GM19372 (cell line): ENCODE data around the gene HOXD4.

ENCODE experiments used
- ATAC-seq: cut with Tn5 transposase; IDR thresholded peaks from one replicate; pipeline ENCODE4 v1.9.1; 2021; ENCODE audit warnings: mild to moderate bottlenecking, low read depth, moderate library complexity; ENCODE audit not compliant: unreplicated experiment

HOXD4 gene

DNA sequence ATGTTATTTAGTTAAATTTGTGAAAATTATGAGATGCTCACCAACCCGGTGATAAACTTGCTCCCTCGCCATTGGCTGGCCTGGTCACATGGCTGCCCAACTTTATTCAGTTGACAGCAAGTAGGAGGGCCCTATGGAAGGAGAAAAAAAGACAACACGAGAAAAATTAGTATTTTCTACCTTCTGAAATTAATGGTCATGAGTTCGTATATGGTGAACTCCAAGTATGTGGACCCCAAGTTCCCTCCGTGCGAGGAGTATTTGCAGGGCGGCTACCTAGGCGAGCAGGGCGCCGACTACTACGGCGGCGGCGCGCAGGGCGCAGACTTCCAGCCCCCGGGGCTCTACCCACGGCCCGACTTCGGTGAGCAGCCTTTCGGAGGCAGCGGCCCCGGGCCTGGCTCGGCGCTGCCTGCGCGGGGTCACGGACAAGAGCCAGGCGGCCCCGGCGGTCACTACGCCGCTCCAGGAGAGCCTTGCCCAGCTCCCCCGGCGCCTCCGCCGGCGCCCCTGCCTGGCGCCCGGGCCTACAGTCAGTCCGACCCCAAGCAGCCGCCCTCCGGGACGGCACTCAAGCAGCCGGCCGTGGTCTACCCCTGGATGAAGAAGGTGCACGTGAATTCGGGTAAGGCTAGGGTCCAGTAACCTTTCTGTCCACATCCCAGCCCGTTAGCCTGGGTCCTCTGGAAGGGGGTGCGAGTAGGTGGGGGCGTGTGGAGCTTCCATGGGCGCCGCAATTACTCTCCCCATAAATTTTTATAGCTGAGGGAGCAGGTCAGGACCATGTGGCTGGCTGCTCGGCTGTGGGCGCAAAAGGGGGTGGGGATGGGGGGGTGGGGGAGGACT lies at the start of gene HOXD4:
TSS of gene HOXD4 (plus strand) at position 109 of the 846 bp plus-strand sequence. CDS start at position 193, 84 bp downstream.
- no peak for ATAC-seq

DNA sequence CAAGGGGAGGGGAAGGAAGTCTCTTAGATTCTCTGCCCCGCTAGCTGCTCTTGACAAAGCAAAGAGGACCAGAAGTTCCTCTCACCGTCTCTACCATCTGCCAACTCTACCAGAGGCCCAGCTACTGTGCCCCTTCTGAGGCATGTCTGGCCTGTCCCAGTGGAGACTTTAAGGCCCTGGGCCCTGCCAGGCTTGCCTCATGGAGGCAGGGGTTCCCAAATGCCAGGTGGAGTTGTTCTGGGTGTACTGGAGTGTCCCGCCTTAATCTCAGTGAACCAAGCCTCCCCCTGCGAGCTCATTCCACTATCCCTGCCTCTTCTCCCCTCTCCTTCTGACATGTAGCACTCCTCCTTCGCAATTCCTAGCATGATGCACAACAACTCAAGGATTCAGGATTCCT lies 49.5 kb upstream of the HOXD4 start:
- no peak for ATAC-seq

DNA sequence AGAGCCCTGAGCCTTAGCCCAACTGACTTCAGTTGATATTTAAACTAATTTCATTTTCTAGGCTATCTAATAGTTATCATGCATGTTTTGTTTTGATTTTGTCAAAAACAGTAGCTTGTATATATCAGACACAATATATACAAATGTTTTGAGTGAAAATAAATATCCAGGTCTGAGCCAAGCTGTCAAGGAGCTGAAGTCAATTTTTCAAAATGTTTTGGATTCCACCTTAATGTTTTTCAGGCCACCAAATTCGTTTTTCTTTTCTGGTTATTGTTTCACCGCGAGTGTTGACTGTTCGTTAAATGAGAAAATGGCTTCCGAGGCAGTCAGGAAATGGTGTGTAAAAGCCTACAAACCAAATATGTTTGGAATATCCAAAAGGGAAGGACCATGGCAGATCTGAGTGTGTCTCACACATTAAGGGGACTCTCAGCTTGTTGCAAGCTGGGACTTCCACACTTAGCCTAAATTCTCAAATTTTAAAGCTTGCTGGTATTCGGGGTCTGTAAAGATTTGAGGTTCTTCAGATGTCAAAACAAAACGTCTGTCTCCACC lies 49.0 kb upstream of the HOXD4 start:
- no peak for ATAC-seq

DNA sequence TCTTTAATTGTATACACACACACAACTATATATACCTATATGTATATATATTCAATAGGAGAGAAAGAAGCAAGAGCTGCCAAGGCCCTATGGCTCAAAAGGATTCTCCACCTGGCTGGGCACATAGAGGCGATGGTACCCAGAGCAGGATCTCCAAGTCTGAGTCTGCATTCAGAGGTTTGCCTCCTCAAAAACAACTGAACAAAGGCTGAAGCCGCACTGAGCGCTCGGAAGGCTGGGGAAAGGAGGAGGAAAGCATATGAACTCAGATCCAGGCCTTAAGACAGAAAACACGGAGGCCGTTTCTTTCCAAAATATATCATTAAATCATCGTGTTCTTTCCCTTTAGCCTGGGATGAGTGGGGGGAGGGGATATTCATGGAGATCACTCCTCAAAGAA lies 48.2 kb upstream of the HOXD4 start:
- ATAC-seq: no peak

DNA sequence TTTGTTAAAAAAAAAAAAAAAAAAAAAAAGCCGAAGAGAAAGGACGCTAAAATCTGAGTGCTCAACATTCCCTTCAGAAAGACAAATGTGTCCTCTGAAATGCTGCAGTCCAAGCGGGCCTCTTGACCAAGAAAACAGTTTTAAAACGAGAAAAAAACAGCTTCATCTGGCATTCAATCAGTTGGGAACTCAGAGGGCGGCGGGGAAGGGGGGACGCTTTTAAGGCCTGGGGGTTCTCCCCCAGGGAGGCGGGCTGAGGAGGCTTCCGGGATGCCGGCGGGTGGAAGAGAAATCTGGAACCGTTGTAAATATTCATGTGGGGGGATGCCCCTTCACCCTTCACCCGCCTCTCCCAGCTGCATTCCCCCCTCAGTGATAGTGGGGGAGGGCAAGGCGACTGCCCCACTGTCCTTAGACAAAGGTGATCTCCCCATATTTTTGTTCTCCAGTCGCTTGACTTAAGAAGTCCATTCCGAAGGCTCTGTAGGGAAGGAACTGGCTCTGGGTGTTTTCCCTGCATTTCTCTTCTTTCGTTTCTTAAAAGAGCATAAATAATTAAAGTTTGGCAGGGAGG lies 47.5 kb upstream of the HOXD4 start:
- ATAC-seq: no peak

DNA sequence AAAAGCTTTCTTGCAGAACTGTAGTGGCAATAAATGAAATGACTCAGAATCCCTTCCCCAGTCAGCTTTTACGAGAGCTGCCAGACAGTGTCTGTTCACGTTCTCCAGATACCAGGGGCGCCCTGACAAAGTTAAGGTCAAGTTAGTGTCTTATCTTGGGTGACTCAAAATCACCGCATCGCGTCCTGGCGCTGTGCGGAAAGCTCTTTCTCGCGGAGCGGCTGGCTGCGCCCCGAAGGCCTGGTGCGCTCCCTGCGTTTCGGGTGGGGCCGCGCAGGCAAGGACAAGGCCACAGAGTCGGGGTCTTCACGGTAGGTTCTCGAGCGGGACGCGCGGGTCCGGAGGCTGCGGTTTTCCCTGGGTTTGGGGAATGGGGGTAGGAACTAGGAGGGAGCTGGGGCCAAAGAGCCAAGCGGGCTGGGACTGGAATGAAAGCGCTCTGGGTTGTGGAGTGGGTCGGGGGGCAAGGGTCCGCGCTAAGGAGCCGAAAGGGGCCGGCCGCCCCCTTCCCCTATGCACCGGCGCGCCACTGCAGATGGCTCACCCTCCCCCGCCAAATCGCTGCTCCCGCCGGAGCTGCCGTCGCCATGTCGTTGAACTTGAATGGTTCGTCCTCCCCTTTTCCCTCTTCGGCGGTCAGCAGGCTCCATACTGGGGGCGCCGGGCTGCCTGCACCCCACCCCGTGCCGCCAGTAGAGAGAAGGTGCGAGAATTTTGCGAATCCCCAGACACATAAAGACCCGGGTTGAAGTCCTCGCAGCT lies 46.9 kb upstream of the HOXD4 start:
- ATAC-seq: no peak

DNA sequence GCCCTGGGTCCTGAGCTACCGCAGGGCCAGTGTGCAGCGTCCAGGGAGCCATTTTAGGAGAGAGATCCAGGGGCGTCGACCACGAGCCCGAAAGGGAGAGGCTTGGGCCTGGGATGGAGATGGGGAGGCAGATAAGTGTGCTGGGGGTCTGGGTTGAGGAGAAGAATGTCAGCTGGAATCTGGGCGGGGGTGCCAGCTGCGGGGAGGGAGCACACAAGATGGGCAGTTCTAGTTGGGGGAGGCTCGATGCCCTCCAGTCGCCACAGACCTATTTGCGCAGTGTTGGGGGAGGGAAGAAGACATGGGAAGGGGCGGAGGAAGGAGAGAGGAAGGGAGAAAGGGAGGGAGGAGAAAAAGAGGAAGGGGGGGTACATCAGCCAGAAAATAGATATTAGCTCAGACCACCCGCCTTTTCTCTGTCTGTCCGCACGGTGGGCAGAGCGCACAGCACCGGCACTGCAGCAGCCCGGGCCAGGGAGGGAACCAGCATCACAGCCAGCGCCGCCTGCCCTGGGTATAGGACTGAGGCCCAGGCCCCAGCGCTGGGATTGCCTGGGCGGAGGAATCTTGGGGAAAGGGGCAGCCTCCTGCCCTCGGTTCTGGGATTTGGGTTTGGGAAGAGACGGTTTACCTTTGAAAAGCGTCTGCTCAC lies 46.1 kb upstream of the HOXD4 start:
- no peak for ATAC-seq

DNA sequence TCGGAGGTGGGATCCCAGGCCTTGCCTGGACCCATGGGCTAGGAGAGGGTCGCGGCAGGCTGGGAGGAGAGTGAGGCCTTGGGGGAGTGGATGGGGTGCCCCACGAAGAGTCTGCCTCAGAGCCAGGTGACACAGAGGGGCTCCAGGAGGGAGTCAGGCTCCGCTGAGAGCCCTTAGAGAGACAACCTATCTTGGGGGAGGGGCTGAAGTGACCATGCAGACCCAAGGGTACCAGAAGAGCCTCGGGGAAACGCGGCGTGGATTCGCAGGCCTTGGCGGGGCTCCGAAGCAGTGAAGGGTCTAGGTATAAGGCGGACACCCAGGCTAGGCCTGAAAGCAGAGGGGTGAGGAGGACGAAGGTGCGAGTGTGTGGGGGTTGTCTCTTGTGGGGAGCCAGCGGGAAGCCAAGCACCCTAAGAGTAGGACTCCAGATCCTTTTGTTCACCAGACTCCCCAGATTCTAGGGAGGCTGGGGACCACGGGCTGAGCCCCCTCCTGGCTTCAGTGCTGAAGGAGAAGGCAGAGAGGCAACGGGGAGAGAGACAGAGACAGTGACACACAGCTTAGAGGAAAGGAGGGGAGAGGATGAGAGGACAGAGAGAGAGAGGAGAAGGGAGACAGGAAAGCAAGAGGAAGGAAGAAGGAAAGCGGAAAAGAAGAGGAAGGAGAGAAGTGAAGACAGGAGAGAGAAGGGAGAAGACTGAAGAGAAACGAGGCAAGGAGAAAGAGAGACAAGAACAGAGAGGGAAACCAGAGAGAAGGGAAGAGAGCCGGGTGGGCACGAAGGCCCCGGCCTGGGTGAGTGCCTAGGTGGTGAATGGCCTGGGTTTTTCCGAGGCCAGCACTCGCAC lies 45.4 kb upstream of the HOXD4 start:
- ATAC-seq: no peak

DNA sequence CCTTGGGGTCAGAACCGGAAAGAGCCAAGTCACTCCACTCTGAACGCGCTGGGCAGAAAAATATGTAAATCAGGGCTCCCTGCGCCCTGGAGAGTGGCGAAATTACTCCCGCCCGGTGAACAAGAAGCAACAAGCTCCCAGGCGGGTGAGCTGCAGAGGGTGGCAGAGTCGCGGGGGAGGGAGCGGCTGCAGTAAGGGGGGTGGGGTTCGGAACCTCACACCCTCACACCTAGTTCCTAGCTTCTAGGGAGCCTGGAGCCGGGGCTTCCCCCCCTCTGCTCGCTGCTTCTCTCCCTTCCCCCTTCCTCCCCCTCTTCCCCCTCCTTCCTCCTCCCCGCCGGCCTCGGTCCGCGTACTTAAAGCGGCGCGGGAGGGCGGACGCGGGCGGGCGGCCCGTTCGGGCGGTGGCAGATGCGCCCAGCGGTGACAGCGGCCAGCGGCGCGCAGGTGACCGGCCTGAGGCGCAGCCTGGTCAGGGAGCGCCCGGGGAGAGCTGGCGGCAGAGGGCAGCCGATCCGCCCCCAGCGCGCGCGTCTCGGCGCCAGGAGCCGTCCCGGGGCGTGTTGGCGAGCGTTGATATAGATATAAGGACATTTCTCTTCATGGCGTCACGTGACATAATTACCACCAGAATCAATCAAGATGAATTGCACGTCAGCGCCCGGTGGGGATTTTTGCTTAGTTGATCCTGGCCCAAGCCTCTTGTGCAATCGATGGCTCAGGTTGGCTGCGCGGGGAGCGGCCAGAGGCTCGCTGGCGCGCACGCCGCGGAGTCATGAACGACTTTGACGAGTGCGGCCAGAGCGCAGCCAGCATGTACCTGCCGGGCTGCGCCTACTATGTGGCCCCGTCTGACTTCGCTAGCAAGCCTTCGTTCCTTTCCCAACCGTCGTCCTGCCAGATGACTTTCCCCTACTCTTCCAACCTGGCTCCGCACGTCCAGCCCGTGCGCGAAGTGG lies 44.5 kb upstream of the HOXD4 start, which contains the start of gene HOXD11:
TSS of gene HOXD11 (plus strand) at position 700 of the 959 bp plus-strand sequence. CDS start at position 776, 76 bp downstream.
- ATAC-seq: no peak

DNA sequence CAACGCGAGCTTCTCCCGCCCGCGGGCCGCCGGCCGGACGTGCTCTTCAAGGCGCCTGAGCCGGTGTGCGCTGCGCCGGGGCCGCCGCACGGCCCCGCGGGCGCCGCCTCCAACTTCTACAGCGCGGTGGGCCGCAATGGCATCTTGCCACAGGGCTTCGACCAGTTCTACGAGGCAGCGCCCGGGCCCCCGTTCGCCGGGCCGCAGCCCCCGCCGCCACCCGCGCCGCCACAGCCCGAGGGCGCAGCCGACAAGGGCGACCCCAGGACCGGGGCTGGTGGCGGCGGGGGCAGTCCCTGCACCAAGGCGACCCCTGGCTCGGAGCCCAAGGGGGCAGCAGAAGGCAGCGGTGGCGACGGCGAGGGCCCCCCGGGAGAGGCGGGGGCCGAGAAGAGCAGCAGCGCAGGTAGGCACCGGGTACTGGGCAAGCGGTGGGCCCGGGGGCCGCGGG lies 43.6 kb upstream of the HOXD4 start:
- ATAC-seq: no peak

DNA sequence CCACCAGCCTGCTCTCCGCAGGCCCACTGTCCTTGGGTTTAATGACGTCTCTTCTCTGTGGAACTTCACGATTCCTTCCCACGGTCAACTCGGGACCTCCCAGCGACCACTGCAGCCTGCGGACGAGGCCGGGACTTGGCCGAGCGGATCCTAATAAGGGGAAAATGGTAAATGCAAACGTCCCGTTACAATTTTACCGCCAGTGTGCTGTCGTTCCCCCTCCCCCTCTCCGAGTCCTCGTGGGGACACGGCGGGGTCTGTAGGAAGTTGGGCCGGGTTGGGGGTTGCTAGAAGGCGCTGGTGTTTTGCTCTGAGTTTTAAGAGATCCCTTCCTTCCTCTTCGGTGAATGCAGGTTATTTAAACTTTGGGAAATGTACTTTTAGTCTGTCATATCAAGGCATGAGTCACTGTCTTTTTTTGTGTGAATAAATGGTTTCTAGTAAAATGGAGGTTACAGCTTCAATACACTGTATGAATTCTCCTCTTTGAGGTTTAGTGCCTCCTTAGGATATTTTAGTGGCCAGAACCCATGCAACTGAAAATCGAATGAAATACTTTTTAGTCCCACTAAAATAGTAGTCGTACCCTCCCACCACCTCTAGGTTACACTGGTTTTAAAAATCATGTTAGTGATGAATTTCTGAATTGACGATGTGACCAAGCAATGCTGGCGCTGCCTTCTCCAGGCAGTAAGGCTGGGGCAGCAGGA lies 42.0 kb upstream of the HOXD4 start:
- ATAC-seq: no peak

DNA sequence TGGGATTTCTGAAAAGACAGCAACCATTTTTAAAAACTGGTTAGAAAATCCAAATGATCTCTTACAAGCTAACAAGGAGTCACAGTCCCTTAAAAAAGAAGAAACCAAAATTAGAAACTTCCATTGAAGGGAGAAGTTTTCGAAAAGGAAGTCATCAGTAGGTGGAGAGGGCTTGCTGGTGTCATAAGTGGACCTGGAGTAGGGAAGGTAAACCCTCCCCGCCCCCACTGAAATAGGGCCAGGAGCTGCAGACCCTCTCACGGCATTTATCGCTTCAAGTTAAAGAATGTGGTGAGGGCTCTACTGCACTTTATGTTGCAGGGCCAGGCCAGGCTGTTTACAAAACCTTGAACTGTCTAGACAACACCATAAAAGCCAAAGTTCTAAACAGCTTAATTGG lies 41.4 kb upstream of the HOXD4 start:
- ATAC-seq: no peak

DNA sequence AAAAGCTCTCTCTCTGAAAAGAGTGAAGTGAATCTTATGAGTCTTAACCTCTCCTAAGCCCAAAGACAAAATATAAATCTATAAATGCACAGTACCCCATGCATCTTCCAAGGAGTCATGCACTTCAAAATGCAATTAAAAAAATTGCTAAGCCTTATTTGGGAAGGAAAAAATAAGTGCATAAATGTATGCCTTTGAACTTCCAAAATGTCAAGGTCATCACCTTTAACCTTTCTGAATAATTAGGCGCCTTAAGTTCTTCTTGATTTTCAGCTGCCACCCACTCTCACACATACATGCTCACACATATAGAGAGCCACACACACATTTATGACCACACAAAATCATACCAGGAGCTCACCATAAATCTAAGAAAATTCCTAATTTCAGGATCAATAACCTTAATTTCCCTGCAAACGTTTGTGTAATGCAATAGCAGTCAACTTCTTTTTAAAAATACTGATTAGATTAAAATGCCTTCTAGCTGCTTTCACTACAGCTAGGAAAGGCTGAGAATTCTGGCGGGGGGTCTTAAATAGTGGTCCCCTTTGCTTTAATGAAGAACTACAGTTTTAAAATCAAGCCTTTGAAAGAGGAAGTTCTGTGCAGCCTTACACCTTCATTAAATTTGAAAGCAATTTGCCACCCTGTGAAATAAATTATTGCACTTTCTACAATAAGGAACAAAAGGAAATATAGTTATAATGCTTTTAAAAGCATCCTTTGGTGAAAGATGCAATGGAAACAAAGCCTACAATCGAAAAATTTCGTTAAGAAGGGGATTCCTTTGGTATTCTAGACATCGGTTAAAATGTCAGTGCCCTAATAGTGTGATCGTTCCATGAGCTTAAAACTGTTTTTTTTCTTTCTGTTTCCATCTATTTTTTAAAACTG lies 40.7 kb upstream of the HOXD4 start:
- no peak for ATAC-seq

DNA sequence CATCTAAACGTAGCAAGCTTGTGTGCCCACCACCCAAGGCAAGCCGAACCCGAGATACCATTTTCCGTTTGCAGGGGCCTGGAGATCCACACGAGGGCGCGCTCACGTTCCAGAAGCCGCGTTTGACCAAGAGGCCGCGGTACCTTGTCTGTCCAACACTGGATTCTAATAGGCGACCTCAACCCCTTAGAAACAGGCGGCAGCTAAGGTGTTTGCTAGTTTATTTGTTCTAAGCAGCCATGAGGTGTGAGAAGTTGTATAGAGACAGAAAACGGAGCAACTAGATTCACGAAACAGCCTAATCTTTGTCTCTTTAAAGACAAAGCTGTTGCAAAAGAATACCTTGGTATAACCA lies 40.1 kb upstream of the HOXD4 start:
- ATAC-seq: no peak

DNA sequence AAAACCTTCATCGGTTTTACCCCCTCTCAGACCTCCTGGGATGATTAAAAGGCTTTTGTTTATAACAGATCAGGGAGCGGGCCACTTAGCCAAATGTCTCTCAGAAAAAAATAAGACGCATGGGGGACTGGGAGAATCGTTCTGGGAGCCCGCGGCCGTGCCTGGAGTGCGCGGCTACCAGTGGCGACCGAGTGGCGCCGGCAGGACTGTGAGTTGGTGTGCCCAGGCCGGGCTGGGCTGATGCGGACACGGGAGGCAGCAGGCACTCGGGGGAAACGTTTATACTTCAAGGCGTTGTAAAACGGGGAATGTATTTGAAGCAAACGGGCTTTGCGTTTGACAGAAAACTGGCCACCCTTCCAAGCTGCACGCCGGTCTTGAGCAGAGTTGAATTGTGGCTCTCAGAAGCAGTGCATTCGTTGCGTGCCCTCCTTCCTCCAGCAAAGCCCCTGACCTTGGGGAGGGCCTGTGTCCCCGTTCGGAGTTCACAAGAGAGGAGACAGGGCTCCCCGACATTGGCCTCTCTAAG lies 39.4 kb upstream of the HOXD4 start:
- ATAC-seq: no peak

DNA sequence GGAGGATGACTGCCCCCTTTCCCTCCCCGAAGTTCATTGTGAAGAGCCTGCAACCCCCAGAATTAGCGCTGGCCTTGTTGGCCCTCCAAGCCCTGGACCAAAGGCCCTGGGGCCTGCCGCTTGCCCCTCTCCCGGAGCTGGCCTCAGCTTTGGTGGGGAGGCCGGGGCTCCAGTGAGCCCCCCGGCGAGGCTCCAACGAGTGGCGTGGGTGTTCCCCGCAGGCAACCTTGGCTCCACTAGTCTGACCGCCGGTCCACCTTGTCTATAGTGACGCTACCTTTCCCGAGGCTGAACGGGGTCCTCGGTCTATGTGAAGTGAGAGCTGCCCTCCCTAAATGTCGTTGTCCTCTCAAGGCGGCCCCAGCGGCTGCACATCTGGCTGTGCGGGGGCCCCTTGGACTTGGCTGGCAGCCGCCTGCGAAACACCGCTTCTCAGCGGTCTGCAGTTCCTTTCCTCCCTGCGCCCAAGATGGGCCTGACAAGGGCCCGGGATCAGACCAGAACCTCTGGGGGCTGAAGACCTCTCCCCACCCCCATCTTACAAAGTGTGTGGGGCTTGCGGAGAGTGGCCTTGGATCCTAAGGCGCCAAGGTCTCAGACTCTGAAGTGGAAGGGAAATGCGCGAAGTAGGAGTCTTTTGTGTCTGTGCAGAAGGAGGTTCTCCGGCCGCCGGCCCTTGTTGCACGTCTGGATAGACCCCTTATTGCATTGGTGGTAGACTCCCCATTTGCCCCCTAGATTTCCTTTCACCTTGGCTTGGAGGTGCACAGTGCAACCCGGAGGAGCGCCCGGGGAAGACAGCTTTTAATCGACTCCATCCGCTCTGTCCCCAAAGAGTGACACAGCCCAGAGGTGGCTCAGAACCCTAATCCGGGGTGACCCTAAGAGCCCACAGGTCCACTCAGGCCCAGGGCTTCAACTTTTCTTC lies 38.7 kb upstream of the HOXD4 start:
- ATAC-seq: no peak
